TTC549 (cell line): ENCODE results near the gene AHCYL2.

ENCODE experiments used
- FAIRE-seq: peaks from 2 replicates; lab custom pipeline; 2012; peaks lifted over from hg19 to GRCh38; lab: Jason Lieb, UNC

Gene AHCYL2

GRCh38 chr7:129224251-129225205 is at the start of gene AHCYL2:
TSS of gene AHCYL2 (plus strand) at chr7:129225030.
- peak; percentile 77 for FAIRE-seq

- FAIRE-seq = no peak
Observed at GRCh38 chr7:129176916-129177710, 47.7 kb upstream of the AHCYL2 start.

GRCh38 chr7:129184981-129185670 is 39.7 kb upstream of the AHCYL2 start:
- FAIRE-seq = no peak

- FAIRE-seq = no peak
Observed at GRCh38 chr7:129186749-129187260, 38.0 kb upstream of the AHCYL2 start.

GRCh38 chr7:129187681-129188371 is 37.0 kb upstream of the AHCYL2 start:
- no peak for FAIRE-seq

GRCh38 chr7:129188372-129188891 is 36.4 kb upstream of the AHCYL2 start, which contains the start of gene SMO:
TSS of gene SMO (plus strand) at chr7:129188633. CDS start at chr7:129189152, 519 bp downstream.
- no peak for FAIRE-seq

GRCh38 chr7:129188892-129189660 is 35.8 kb upstream of the AHCYL2 start:
- FAIRE-seq = no peak

GRCh38 chr7:129189661-129190310 is 35.0 kb upstream of the AHCYL2 start:
- FAIRE-seq = no peak

GRCh38 chr7:129191272-129191671 is 33.6 kb upstream of the AHCYL2 start:
- FAIRE-seq = no peak

- no peak for FAIRE-seq
Observed at GRCh38 chr7:129193892-129194291, 30.9 kb upstream of the AHCYL2 start.

GRCh38 chr7:129197771-129198170 is 27.1 kb upstream of the AHCYL2 start:
- FAIRE-seq = no peak

- FAIRE-seq = no peak
Observed at GRCh38 chr7:129199406-129199805, 25.4 kb upstream of the AHCYL2 start.

GRCh38 chr7:129202058-129202777 is 22.6 kb upstream of the AHCYL2 start:
- no peak for FAIRE-seq

- FAIRE-seq = no peak
Observed at GRCh38 chr7:129203050-129203741, 21.6 kb upstream of the AHCYL2 start.

- FAIRE-seq = no peak
Observed at GRCh38 chr7:129205126-129205818, 19.6 kb upstream of the AHCYL2 start.

GRCh38 chr7:129205987-129206785 is 18.6 kb upstream of the AHCYL2 start:
- FAIRE-seq = no peak

GRCh38 chr7:129208667-129209066 is 16.2 kb upstream of the AHCYL2 start:
- no peak for FAIRE-seq
